PFSK-1 (cell line): ENCODE results near the gene ACTR10.

Source experiments
- FOXP2 ChIP-seq: optimal IDR thresholded peaks from 2 replicates; pipeline ENCODE3; 2011; ENCODE audit warnings: borderline replicate concordance, control low read depth, inconsistent platforms; ENCODE audit not compliant: insufficient read depth; ENCODE audit errors: extremely low read length, extremely low read depth
- POLR2AphosphoS5 ChIP-seq: IDR thresholded peaks from 2 replicates; pipeline ENCODE4 v1.6.1; 2012; ENCODE audit warnings: low read depth, mild to moderate bottlenecking, control low read depth, low read length, moderate library complexity
- SIN3A ChIP-seq: IDR thresholded peaks from 2 replicates; pipeline ENCODE4 v1.6.1; 2012; ENCODE audit warnings: mild to moderate bottlenecking, low read length, moderate library complexity, borderline replicate concordance; ENCODE audit not compliant: insufficient read depth
- TAF1 ChIP-seq: IDR thresholded peaks from 2 replicates; pipeline ENCODE4 v1.6.1; 2012; ENCODE audit warnings: low read length, control low read depth, borderline replicate concordance; ENCODE audit not compliant: insufficient read depth
- TF ChIP-seq, protein P1 (sequence below), 2 experiments: IDR thresholded peaks; 2 replicates each; pipeline versions ENCODE4 v1.6.1 to v1.8.0; 2011 to 2012; ENCODE audit warnings: low read depth in 2 of 2, low read length in 2 of 2, control low read depth in 1 of 2, inconsistent platforms in 1 of 2, mild to moderate bottlenecking in 1 of 2, moderate library complexity in 1 of 2; ENCODE audit not compliant: insufficient read depth in 1 of 2

Gene ACTR10

DNA sequence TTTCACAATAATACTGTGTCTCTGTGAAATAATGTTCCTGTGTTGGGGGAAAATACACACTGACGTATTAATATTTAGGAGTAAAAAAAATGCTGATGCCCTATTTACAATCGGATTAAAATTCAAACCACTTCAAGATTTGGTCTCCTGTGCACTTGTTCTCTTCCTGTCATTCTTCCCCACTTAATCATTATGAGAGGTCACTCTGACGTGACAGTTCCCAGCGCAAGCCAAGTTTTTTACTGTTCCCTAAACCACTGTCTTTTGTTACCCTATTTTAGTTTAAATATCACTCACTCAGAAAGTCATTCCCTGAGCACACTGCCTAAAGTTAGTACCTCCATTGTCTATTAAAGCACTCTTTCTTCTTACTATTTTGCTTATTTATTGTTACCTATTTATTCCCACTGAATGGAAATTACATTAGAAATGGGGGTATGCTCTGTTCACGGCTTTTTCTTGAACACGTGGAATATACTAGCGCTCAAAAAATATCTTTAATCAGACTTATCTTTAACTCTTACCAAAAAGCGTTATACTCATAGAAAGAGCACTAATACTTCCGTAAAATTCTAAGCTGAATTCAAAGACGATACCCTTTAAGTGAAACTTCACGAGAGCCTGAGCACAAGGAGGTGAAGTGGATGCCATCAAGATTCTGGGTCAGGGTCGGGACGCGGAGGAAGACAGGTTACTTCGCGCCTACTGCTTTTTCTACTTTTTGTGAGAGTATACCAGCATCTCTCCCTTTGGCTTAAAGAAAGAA lies 44.0 kb downstream of the ACTR10 start:
- TF ChIP-seq POLR2AphosphoS5 (no peak), SIN3A (no peak)

DNA sequence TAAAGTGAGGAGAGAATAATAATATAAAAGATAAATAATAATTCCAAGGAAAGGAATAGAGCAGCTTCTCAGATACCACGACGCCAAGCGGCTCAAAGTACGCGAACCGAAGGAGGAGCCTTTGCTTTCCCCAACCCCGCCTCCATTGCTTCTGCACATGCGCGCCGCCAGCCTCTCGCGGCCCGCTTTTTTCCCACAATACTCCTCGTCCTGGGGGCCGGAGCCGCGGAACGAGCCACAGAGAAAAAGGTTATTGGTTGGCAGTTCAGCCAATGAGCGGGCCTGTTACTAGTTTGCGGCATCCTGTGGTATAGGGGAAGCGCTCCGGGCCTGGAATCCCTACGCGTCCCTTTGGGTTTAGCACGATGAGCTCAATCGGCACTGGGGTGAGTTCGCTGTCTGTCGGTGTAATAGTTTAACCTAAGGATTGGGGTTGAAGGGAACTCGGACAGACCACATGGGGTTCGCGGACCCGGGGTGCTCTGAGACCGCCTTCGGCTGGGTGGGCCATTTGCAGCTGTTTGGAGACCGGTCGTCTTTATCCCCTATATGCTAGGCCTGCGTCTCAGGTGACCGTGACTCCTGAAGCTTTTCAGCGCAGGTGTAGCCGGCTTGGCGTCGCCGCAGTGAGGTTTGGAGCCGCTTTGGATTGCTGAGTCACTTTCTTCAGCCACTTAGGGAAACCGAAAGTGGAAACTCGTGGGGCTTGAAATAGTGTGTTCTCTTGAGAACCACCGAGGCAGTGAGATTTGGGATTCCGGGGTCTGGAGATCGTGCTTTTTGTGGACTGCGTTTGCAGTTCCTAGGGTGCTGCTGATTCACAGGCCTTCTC lies 44.8 kb downstream of the ACTR10 start, which contains the start of gene PSMA3:
PSMA3 (plus strand) TSS at position 288 of the 832 bp plus-strand sequence; CDS start at position 366, 78 bp downstream.
- TF ChIP-seq SIN3A = no peak
- TF ChIP-seq, protein P1, sequence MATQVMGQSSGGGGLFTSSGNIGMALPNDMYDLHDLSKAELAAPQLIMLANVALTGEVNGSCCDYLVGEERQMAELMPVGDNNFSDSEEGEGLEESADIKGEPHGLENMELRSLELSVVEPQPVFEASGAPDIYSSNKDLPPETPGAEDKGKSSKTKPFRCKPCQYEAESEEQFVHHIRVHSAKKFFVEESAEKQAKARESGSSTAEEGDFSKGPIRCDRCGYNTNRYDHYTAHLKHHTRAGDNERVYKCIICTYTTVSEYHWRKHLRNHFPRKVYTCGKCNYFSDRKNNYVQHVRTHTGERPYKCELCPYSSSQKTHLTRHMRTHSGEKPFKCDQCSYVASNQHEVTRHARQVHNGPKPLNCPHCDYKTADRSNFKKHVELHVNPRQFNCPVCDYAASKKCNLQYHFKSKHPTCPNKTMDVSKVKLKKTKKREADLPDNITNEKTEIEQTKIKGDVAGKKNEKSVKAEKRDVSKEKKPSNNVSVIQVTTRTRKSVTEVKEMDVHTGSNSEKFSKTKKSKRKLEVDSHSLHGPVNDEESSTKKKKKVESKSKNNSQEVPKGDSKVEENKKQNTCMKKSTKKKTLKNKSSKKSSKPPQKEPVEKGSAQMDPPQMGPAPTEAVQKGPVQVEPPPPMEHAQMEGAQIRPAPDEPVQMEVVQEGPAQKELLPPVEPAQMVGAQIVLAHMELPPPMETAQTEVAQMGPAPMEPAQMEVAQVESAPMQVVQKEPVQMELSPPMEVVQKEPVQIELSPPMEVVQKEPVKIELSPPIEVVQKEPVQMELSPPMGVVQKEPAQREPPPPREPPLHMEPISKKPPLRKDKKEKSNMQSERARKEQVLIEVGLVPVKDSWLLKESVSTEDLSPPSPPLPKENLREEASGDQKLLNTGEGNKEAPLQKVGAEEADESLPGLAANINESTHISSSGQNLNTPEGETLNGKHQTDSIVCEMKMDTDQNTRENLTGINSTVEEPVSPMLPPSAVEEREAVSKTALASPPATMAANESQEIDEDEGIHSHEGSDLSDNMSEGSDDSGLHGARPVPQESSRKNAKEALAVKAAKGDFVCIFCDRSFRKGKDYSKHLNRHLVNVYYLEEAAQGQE (IDR thresholded peaks at IDR 0.05; ENCODE audit: insufficient read depth in 1 of 2, low read depth in 2 of 2, low read length in 2 of 2) = peak in 1 of 2 experiments; percentile 46; a peak in 1 of 4 replicates
- peak; percentile 86 for TF ChIP-seq POLR2AphosphoS5
- TF ChIP-seq TAF1 = peak; percentile 83; the same call in 1 of the 2 replicates
- TF ChIP-seq FOXP2 = no peak

GRCh38 chr14:58245562-58245961 lies 45.6 kb downstream of the ACTR10 start:
- TF ChIP-seq, protein P1 (IDR thresholded peaks at IDR 0.05; ENCODE audit: insufficient read depth in 1 of 2, low read depth in 2 of 2, low read length in 2 of 2) = no peak
- TF ChIP-seq FOXP2 (no peak), SIN3A (no peak), POLR2AphosphoS5 (no peak), TAF1 (no peak)

GRCh38 chr14:58249611-58250010 lies 49.7 kb downstream of the ACTR10 start:
- TF ChIP-seq POLR2AphosphoS5 = no peak
- TF ChIP-seq, protein P1 (IDR thresholded peaks at IDR 0.05; ENCODE audit: insufficient read depth in 1 of 2, low read depth in 2 of 2, low read length in 2 of 2) = no peak
- TF ChIP-seq TAF1 = no peak
- no peak for TF ChIP-seq FOXP2
- TF ChIP-seq SIN3A = no peak

DNA sequence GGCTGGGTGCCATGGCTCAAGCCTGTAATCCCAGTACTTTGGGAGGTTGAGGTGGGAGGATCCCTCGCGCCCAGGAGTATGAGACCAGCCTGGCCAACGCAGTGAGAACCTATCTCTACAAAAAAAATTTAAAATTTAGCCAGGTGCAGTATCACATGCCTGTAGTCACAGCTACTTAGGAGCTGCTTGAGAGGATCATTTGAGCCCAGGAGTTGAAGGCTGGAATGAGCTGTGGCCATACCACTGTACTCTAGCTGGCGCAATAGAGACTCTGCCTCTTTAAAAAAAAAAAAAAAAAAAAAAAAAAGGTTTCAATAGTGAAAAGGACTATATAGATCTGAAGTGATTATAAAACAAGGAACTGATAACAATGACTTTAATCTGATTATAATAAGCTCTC lies 58.2 kb downstream of the ACTR10 start:
- TF ChIP-seq TAF1 (no peak), FOXP2 (no peak), SIN3A (no peak), POLR2AphosphoS5 (no peak)
- TF ChIP-seq, protein P1 (IDR thresholded peaks at IDR 0.05; ENCODE audit: insufficient read depth in 1 of 2, low read depth in 2 of 2, low read length in 2 of 2) = no peak
